Activated CD4-positive, alpha-beta T cell treated with anti-CD3 and anti-CD28 coated beads for 24 hours (primary cell): ENCODE data around the gene SELENOI.
A peak's percentile ranks its signal among the peaks of the same experiment; 100 is the strongest.
"Not testable (repeated sequence)": the region's sequence is repeated elsewhere in the genome, so short reads cannot be mapped to it uniquely, and the experiment has no call there.

ENCODE experiments used
- DNase-seq, 2 donors: peaks; one replicate each; pipeline ENCODE4 v3.0.0-alpha.2; 2020; ENCODE audit warnings: low read depth in 2 of 2

Gene SELENOI

DNA sequence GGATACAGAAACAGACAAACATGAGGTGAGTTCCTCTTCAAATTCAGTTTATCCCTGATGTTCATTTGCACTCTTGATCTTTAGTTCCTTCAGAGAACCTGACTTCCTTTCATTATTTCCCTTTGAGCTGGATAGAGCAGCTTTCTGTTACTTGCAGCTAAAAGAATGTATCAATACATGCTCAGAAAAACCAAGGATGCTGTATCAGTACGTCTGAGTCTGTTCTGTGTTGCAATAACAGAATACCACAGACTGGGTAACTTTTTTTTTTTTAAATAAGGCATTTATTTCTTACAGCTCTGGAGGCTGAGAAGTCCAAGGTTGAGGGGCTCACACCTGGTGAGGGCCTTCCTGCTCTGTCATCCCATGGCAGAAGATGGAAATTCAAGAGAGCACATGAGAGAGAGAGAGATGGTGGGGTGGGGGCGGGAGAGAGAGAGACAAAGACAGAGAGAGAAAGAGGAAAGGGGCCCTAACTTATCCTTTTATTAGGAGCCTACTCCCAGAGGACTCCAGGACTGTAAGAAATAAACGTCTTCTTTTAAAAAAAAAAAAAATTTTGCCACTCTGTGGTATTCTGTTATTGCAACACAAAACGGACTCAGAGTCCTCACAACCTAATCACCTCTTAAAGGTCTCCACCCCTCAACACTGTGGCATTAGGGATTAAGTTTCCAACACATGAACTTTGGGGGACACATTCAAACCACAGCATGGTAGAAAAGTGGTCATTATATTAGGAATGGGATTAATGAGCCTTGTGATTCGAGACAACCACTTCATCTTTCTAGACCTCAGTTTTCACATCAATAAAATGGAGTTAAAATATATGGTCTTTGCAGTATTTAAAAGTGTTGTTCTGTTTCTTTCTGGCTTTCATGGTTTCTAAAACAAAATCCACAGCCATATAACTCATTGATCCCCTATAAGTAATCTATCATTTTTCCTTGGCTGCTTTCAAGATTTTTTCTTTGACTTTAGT, 18.4 kb upstream of the SELENOI start:
- no peak for DNase-seq

DNA sequence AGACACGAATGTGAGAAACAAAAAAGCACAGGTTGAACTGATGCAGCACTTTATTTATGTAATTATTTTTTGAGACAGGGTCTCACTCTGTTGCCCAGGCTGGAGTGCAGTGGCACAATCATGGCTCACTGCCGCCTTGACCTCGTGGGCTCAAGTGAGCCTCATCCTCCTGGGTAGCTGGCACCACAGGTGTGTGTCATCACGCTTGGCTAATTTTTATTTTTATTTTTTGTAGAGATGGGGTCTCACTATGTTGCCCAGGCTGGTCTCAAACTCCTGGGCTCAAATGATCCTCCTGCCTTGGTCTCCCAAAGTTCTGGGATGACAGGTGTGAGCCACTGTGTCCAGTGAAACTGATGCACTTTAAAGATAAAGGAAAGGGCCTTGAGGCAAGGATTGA, 16.9 kb upstream of the SELENOI start:
- DNase-seq: not testable (repeated sequence)

DNA sequence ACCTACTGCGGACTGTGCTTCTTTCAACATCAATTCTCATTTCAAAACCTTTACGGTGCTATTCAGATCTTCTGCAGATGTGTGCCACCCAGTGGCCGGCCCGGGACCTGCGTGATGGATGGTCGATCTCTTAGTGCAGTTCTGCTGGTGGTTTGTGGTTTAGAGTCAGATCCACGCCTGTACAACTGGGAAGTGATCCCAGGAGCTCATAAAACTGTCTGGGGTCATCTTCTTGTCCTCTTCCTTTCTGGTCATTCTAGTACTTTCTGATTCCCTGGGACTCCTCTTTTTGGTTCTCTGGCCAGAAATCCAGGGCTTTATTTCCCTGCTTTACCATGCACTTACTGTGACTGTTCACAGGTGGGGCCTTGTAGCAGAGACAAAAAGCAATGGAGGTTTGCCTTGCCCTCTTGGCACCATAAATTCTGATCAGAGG, 15.8 kb upstream of the SELENOI start:
- DNase-seq: peak; percentile 71 to 84

DNA sequence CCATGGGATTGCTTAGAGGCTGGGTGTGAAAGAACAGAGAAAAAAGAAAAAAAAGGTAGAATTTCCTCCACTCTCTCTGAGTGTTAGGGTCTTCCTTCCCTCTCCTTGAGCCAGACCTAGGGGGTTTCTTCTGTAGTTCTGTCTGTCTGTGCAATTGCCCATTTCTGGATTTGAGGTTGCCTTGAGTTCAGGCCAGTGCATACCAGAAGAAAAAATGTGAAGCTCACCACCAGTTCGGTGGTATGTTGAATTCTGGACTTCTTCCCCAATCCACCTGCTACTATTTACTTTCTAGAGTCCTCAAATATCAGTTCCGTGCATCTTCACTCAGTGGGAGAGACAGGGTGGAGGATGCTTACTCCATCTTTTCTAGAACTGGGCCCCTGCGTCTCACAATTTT, 15.3 kb upstream of the SELENOI start:
- DNase-seq: no peak

DNA sequence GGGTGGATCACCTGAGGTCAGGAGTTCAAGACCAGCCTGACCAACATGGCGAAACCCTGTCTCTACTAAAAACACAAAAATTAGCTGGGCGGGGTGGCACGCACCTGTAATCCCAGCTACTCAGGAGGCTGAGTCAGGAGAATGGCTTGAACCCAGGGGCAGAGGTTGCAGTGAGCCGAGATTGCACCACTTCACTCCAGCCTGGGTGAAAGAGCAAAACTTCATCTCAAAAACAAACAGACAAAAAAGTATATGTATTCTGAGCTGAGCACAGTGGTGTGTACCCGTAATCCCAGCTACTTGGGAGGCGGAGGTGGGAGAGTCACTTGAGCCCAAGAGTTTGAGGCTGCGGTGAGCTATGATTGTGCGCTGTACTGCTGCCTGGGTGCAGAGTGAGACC, 14.6 kb upstream of the SELENOI start:
- not testable (repeated sequence) for DNase-seq

DNA sequence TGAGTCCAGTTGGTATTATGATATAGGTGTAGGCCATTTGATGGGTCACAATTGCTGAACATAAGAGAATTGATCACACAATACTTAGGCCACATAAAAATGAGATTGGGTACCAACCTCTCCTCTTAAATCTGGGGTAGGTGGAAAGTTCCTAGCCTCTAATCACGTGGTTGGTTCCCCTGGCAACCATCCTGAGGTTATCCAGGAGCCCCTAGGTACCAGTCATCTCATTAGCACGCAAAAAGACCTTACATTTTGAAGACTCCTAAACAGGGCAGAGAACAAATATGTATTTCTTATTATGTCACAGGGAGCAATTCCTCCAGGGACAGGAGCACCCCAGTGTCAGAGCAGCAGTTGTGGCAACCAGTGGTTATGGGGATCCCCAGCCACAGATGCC, 12.7 kb upstream of the SELENOI start:
- DNase-seq: no peak

DNA sequence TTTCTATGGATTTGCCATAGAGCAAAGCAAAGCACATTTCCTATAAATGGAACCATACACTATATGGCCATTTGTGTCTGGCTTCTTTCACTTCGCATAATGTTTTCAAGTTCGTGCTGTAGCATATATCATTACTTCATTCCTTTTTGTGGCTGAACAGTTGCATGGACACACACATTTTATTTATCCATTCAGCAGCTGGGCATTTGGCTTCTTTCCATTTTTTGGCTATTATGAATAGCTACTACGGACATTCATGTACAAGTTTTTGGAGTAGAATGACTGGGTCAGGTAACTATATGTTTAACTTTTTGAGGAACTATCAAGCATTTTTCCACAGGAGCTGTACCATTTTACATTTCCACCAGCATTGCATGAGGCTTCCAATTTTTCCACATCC, 10.7 kb upstream of the SELENOI start:
- no peak for DNase-seq

DNA sequence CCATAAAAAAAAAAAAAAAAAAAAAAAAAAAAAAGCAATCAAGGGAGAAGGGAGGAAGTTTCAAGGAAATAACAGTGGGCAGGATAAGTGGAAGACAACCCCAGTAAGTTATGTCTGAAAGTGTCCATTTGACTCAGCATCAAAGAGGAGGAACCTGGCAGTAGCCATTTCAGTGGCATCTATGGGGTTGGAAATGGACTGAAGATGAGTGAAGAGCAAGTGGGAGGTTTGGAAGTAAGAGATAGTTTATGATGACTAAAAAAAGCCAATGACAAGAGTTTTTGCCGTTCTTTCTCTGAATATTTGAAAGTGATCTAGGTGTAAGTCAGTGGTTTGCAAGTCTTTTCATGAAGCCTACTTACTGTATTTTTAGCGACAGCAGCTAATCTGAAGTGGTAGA, 9.2 kb upstream of the SELENOI start:
- no peak for DNase-seq

DNA sequence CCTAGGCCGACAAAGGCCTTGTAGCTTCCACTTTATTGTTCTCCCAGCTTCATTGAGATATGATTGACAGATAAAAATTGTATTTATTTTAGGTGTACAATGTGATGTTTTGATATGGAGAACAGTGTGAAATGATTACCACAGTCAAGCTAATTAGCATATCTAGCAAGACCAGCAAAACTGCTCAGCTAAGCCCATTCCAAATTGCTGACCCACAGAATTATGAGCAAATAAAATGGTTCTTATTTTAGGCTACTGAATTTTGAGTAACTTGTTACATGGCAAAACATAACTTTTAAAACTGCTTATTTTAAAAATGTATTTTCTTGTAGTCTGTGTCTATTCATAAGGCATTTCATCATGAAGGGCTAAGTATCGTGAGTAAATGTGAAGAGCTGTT, 8.6 kb upstream of the SELENOI start:
- DNase-seq: no peak

DNA sequence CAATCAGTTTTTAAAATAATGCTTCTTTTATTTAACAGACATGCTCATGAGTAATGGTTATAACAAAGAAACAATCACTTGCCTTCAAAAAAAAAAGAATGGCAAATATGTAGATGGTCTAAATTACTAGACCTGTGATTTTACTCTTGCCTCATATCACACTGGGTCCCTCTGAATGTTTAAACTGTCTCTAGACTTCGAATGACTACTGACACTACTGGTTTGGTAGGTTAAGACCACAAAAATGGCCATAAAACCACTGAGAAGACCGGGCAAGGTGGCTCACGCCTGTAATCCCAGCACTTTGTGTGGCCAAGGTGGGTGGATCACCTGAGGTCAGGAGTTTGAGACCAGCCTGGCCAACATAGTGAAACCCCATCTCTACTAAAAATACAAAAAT, 5.1 kb upstream of the SELENOI start:
- DNase-seq: no peak

DNA sequence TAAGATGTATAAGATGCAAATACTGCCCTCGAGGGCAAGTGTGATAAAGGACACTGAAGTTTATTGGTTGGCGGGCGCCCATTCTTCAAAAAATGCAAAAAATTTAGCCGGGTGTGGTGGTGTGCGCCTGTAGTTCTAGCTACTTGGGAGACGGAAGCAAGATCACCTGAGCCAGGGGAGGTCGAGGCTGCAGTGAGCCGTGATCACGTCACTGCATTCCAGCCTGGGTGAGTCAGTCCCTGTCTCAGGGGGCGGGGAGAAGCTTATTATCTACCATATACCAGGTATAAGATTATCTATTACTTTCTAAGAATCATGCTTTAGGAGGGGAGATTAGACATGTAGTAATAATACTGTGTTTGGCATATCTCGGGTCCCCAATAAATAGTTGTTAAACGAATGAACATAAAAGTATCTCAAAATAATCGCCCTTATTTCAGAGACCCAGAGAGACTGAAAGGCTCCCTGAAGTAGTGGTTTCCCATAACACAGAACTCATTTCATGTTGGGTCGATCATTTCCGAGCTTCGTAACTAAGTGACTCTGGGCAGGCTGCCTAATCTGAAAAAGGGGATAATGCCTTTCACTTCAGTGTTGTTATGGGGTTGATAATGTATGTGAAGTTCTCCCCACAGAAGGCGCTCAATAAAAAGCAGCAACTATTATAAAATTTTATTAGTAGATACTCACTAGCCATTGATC, 1.2 kb upstream of the SELENOI start:
- peak in 1 of 2 donors; percentile 9 for DNase-seq

DNA sequence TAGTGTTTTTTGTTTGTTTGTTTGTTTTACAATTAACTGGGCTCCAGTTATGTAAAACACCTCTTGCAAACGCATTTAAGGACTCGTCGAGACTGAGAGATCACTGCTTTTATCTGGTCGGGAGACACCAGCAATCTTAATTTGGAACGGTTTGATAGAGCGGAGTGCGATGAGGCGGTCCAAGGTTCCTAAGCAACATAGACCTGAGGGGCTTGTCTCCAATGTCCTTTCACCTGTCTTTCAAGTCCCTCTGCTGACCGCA, 729 bp upstream of the SELENOI start:
- no peak for DNase-seq

DNA sequence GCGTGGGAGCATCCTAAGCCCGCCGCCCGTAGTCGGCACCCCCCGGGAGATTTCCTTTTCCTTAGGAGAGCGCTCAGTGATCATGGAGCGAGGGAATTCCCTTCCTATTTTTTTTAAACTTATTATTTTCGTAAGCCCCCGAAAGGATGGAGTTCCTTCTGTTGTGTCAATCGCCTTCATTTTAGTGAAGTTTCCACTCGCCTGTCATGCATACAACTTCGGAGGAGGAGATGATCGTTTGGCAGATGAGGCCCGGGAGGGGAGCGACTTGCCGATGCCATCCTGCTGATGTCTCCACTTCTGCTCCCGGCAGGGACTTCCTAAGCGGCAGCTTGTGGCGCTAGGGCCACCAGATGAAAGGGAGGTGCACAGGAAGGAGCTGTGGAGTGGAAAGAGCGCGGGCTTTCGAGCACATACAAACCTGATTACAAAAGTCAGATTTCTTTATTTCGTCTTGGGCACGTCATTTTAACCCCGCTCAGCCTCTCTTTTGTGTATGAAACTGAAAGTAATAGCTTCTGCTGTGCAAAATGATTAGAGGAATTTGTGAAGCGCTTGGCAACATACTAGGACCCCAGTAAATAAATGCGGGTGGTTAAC, 611 bp downstream of the SELENOI start, which contains the start of gene ADGRF3:
TSS of gene ADGRF3 (minus strand) at position 336 of the 600 bp plus-strand sequence. CDS start 555 bp downstream, outside the sequence.
- peak; percentile 36 to 42 for DNase-seq

DNA sequence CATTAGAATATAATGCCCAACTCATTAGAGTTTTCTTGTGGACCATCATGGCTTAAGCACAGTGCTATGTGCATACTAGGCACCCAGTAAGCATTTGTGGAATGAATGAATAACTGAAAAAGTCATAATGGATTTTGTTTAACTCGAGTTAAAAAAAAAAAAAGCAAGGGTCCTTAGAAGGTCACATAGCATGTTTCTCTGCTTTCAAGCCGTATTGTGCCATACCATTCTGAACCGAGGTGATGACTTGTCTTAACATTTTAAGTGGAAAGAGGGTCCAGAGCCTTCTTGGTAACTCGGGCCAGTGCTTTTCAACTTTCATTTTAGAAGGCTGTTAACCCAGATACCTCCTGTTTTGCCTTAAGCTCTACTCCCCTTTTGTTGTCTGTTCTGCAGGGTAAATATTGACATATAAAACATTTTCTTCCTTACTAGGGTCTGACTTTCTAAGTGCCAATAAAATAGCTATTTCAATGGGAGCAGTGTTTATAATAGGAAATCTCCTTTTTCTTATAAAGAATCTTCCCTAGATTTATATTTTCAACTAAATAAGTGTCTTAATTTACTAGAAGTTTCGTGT, 1.4 kb downstream of the SELENOI start:
- no peak for DNase-seq

DNA sequence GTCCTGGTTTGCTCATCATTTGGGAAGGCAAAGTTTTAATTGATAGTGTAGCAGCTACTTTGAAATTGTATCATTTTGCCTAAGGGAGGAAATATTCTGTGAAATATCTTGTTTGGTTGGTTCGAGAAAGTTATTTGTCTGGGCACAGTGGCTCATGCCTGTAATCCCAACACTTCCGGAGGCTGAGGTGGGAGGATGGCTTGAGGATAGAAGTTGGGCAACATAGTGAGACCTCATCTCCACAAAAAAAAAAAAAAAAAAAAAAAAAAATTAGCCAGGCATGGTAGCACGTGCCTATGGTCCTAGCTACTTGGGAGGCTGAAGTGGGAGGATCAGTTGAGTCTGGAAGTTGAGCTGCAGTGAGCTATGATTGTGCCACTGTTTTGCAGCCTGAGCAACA, 3.7 kb downstream of the SELENOI start:
- DNase-seq: no peak

DNA sequence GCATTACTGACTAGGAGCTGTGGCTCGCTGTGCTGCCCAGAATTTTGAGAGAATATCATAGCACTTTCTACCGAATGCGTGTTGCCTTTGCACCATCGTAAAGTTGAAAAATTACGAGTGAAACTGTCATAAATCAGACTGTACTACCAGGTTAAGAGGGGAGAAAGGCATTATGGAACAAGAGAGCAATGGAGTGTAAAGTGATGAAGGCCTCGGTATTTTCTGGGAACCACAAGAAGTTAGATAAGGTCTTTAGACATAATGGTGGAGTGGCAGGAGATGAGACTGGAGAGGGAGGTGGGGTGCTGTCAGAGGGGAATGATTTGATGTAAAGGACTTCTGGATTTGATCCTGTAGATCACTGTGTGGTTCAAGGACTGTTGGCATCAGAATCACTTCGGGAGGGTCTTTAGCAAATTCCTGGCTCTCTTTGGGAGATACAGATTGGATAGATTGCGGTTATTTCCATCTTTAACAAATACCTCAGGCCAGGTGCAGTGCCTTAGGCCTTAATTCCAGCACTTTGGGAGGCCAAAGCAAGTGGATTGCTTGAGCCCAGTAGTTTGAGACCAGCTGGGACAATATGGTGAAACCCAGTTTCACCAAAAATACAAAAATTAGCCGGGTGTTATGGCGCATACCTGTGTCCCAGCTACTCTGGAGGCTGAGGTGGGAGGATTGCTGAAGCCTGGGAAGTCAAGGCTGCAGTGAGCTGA, 5.6 kb downstream of the SELENOI start:
- no peak for DNase-seq

DNA sequence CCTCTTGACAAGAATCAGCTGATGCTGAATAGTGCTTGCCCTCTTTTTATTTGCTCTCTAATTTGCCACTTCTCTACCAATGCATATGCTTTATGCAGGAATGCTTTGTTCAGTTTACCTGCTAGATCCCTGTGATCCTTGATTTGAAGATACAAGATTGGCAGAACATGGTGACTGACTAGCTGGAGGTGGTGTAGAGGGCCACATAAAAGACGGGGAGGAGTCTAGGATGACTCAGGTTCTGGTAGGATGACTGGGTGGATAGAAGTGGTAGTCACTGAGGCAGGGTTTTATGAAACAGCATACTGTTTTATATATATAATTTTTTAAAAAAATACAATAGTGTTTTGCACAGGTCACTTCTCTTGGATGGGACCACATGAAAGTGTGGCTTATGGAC, 6.9 kb downstream of the SELENOI start:
- DNase-seq: peak in 1 of 2 donors; percentile 26

DNA sequence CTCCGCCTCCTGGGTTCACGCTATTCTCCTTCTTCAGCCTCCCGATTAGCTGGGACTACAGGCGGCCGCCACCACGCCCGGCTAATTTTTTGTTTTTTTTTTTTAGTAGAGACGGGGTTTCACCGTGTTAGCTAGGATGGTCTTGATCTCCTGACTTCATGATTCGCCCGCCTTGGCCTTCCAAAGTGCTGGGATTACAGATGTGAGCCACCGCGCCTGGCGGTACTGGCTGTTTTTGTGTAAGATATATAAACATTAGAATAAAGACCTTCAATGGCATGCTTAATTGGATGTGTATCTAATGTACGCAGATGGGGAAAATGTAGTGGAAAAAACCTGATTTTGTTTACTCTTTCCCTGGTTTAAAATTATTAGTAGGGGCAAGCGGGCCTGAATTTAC, 8.5 kb downstream of the SELENOI start:
- DNase-seq: not testable (repeated sequence)

DNA sequence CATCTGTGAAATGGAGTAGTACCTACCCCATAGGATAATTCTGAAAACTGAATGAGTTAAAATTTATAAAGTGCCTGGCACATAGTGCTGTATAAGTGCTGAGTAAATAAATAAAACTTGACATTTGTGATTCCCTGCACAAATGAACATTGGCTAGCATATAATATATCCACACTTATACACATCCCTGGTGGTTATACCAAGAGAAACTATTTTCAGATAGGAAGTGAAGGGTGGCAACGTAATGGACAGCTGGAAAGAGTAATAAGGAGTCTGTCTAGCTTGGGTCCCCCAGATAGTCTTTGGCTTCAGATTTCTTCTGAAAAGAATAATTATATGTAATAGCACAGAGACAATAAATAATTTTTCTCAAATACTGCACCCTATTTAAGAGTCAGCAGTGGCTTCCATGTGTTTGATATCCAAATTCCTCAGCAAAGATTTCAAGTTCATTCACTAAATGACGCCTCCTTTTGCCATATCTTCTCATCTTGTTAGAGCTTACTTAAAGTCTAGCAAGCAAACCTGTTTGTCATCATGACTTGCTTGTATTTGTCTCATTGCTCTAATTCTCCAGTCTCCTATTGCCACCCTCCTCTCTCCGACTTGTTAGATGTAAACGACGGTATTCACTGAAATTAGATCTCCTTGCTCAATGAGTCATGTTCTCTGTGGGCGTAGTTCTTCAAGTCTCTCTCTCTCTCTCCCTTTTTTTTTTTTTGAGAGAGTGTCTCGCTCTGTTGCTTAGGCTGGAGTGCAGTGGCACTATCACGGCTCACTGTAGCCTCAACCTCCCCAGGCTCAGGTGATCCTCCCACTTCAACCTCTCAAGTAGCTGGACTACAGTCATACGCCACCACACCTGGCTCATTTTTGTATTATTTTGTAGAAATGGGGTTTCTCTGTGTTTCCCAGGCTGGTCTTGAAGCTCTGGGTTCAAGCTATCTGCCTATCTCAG, 9.4 kb downstream of the SELENOI start:
- peak in 1 of 2 donors; percentile 20 for DNase-seq

DNA sequence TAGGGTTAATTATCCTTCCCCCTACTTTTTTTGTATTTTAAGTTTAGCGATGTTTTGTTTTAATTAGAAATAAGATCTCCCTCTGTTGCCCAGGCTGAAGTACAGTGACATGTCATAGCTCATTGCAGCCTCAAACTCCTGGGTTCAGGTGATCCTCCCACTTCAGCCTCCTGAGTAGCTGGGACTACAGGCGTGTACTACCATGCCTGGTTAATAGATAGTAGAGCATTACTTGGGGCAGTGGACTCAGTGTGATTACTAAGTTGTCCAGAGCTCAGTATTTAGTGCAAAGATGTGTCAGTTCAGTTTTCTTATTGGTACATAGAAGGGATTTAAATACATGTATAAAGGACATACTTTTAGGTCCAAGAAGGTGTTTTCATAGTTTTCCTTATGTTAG, 10.2 kb downstream of the SELENOI start:
- no peak for DNase-seq
